ENCODE measurements around the gene MTAP.

DNA sequence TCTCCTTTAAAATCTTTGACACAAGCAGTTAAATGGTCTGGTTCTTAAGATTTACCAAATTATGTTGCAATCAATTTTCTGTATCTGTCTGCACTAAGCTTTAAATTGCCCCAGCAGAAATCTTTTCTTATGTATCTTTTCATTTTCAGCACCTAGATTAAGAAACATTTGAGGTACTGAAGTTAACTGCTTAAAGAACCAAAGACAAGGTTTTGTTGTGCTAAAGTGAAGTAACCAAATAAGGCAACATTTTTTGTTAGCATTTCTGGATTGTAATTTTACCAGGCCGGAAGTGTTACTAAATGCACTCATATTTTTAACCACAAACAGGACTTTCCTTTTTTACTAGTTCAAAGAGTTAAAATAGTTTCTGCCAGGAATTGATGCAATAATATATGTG, 24.1 kb upstream of the MTAP start:
- TF ChIP-seq CTCF (IDR thresholded peaks at IDR 0.05; ENCODE audit: low read length) (no peak), EZH2 (optimal IDR thresholded peaks at IDR 0.05; ENCODE audit: low read depth, low read length) (no peak)

Measured in MM.1S (cell line).